Left renal pelvis (tissue), 4 donors: ENCODE measurements around the gene ATP8B4. TPM values are rescaled to one million over a fixed set of nuclear protein-coding genes. Genes with fewer than 3 reads are reported as not detected.

Experiments
- DNase-seq, 4 donors: peaks; one replicate each; pipeline ENCODE4 v3.0.0-alpha.2; 2013; ENCODE audit warnings: low read depth in 4 of 4, low spot score in 3 of 4
- polyA plus RNA-seq, 4 donors: library from polyadenylated mRNA; unstranded; fragments of 120-200 nt; gene quantifications; one replicate each; pipeline ENCODE4 v1.2.1, GENCODE V29; 2013; ENCODE audit not compliant: insufficient read length in 4 of 4

Gene ATP8B4
- polyA plus RNA-seq, 4 donors = 2.9 to 4.0 (median 3.3) TPM

GRCh38 chr15:49902685-49903501 is 216.1 kb downstream of the ATP8B4 start:
- peak in 3 of 4 donors; percentile 60 to 69 (median 68) for DNase-seq

GRCh38 chr15:49901996-49902684 is 216.9 kb downstream of the ATP8B4 start:
- DNase-seq = no peak

- DNase-seq = no peak
Observed at GRCh38 chr15:49901321-49901720, 217.7 kb downstream of the ATP8B4 start.

GRCh38 chr15:49900903-49901235 is 218.2 kb downstream of the ATP8B4 start:
- no peak for DNase-seq

- DNase-seq = peak in 1 of 4 donors; percentile 65
Observed at GRCh38 chr15:49900006-49900902, 218.8 kb downstream of the ATP8B4 start.

- DNase-seq = no peak
Observed at GRCh38 chr15:49898575-49899283, 220.3 kb downstream of the ATP8B4 start.

- DNase-seq = no peak
Observed at GRCh38 chr15:49898097-49898496, 220.9 kb downstream of the ATP8B4 start.

GRCh38 chr15:49895347-49896223 is 223.4 kb downstream of the ATP8B4 start:
- DNase-seq = no peak

- DNase-seq = no peak
Observed at GRCh38 chr15:49890689-49891088, 228.3 kb downstream of the ATP8B4 start.

- no peak for DNase-seq
Observed at GRCh38 chr15:49889536-49889935, 229.5 kb downstream of the ATP8B4 start.

- DNase-seq = no peak
Observed at GRCh38 chr15:49888734-49889133, 230.3 kb downstream of the ATP8B4 start.

- no peak for DNase-seq
Observed at GRCh38 chr15:49888323-49888693, 230.7 kb downstream of the ATP8B4 start.

GRCh38 chr15:49887659-49888322 is 231.2 kb downstream of the ATP8B4 start:
- peak in 1 of 4 donors; percentile 58 for DNase-seq

GRCh38 chr15:49883121-49883520 is 235.9 kb downstream of the ATP8B4 start:
- DNase-seq = no peak

GRCh38 chr15:49881866-49882265 is 237.2 kb downstream of the ATP8B4 start:
- no peak for DNase-seq

- no peak for DNase-seq
Observed at GRCh38 chr15:49881433-49881832, 237.6 kb downstream of the ATP8B4 start.

GRCh38 chr15:49877873-49878521 is 241.0 kb downstream of the ATP8B4 start:
- DNase-seq = no peak

- DNase-seq = no peak
Observed at GRCh38 chr15:49877117-49877872, 241.7 kb downstream of the ATP8B4 start.
